Skeletal muscle satellite cell (primary cell): ENCODE measurements around the gene CATSPERZ.
A peak's percentile ranks its signal among the peaks of the same experiment; 100 is the strongest.
"Not testable (repeated sequence)": the region's sequence is repeated elsewhere in the genome, so short reads cannot be mapped to it uniquely, and the experiment has no call there.

ENCODE experiments used
- H3K27me3 ChIP-seq: 2 replicates; pipeline ENCODE4 v1.7.0; 2013; ENCODE audit warnings: low read length; ENCODE audit not compliant: control insufficient read depth, insufficient read depth
- H3K36me3 ChIP-seq: 2 replicates; pipeline ENCODE4 v1.7.0; 2013; ENCODE audit warnings: mild to moderate bottlenecking, control low read depth, low read length; ENCODE audit not compliant: insufficient read depth
- H3K4me1 ChIP-seq: 2 replicates; pipeline ENCODE4 v1.7.0; 2013; ENCODE audit warnings: low read length; ENCODE audit not compliant: control insufficient read depth, insufficient read depth
- H3K4me2 ChIP-seq: 2 replicates; pipeline ENCODE4 v1.7.0; 2013; ENCODE audit warnings: mild to moderate bottlenecking, low read length
- H3K4me3 ChIP-seq: 2 replicates; pipeline ENCODE4 v1.7.0; 2013; ENCODE audit warnings: low read length
- H3K9ac ChIP-seq: 2 replicates; pipeline ENCODE4 v1.7.0; 2013; ENCODE audit warnings: mild to moderate bottlenecking, low read depth, low read length, moderate library complexity
- H3K9me3 ChIP-seq: replicated peaks from 2 replicates; pipeline ENCODE4 v1.7.0; 2013; ENCODE audit warnings: mild to moderate bottlenecking, control low read depth, low read length

CATSPERZ gene

DNA sequence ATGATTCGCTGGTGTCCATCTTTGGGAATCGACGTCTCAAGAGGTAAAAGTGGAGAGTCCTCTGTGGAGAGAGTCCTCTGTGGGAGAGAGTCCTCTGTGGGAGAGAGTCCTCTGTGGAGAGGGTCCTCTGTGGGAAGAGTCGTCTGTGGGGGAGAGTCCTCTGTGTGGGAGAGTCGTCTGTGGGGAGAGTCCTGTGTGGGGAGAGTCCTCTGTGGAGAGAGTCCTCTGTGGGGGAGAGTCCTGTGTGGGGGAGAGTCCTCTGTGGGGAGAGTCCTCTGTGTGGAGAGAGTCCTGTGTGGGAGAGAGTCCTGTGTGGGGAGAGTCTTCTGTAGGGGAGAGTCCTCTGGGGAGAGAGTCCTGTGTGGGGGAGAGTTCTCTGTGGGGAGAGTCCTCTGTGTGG, 20.9 kb downstream of the CATSPERZ start:
- no peak overlapping the region for H3K4me2 ChIP-seq
- H3K27me3 ChIP-seq = no peaks in the 10 kb centered on the region
- peaks cover 11% of the 10 kb centered on the region for H3K4me1 ChIP-seq
- H3K36me3 ChIP-seq = peaks cover 25% of the 10 kb centered on the region
- no peak overlapping the region for H3K4me3 ChIP-seq
- no peak overlapping the region for H3K9ac ChIP-seq
- no peaks in the 10 kb centered on the region for H3K9me3 ChIP-seq

DNA sequence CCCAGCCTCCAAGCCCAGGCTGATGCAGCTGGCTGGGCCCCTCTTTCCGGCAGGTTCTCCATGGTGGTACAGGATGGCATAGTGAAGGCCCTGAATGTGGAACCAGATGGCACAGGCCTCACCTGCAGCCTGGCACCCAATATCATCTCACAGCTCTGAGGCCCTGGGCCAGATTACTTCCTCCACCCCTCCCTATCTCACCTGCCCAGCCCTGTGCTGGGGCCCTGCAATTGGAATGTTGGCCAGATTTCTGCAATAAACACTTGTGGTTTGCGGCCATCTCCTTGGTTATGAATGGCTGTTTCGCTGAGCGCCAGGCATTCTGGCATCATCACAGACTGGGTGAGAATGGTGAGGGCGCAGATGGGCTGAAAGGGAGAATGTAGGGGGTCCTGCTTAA, 21.4 kb downstream of the CATSPERZ start:
- no peak overlapping the region for H3K9ac ChIP-seq
- peaks cover 24% of the 10 kb centered on the region for H3K36me3 ChIP-seq
- H3K4me2 ChIP-seq = no peak overlapping the region
- H3K4me1 ChIP-seq = peaks cover 11% of the 10 kb centered on the region
- no peaks in the 10 kb centered on the region for H3K27me3 ChIP-seq
- H3K4me3 ChIP-seq = no peak overlapping the region
- no peaks in the 10 kb centered on the region for H3K9me3 ChIP-seq

DNA sequence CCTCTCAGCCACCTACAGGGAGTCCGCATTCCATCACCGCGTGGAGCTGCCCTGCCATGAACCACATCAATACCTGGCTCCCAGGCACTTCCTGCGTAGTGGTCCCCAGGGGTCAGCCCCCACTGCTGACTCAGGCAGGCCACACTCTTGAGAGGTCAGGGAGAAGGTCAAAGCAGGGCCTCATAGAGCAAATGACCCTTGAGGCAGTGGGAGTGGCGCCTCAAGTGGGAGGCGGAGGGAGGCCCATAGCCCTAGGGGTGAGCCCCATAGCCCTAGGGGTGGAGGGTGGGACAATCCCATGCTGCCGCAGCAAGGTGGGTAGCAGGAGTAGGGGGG, 22.7 kb downstream of the CATSPERZ start:
- peaks cover 23% of the 10 kb centered on the region for H3K36me3 ChIP-seq
- peaks cover 3% of the 10 kb centered on the region for H3K27me3 ChIP-seq
- no peaks in the 10 kb centered on the region for H3K9me3 ChIP-seq
- H3K9ac ChIP-seq = no peak overlapping the region
- no peak overlapping the region for H3K4me2 ChIP-seq
- no peak overlapping the region for H3K4me3 ChIP-seq
- peaks cover 11% of the 10 kb centered on the region for H3K4me1 ChIP-seq

DNA sequence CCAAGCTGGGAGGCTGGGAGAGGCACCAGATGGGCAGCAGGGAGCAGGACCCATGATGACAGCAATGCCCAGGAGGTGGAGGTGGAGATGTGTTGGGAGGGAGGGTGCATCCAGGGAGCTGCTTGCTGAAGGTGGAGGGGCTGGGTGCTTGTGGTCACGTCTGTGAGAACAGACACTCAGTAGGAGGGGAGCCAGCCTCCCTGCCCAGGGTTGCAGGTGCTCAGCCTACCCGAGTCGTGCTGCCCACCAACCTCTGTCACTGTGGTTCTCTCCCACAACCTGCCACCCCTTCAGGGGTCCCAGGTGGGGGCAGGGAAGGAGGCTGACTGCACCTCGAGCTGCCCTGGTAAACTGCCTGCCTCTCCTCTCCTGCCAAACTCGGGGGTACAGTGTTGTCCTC, 23.2 kb downstream of the CATSPERZ start:
- H3K4me1 ChIP-seq = peaks cover 11% of the 10 kb centered on the region
- no peak overlapping the region for H3K4me2 ChIP-seq
- peaks cover 3% of the 10 kb centered on the region for H3K27me3 ChIP-seq
- no peak overlapping the region for H3K9ac ChIP-seq
- peaks cover 23% of the 10 kb centered on the region for H3K36me3 ChIP-seq
- H3K4me3 ChIP-seq = no peak overlapping the region
- H3K9me3 ChIP-seq = no peaks in the 10 kb centered on the region

DNA sequence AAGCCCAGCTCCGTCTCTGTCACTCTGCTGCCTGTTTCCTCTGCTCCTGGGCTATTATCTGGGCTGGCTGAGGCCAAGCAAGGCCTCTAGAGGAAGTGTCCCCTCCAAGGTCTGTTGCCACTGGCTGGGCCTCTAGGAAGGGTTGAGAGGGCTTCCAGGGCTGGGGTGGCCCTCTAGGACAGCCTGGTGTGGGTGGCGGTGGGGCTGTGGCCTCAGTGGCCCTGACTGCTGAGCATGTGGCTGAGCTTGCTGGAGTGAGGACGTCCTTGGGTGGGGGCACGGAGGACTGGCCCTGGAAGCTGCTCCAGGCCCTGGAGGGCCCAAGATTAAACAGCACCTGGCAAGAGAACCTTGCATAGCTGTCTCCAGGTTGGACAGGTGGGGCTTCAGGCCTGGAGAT, 23.8 kb downstream of the CATSPERZ start:
- not testable (repeated sequence) for H3K4me2 ChIP-seq, H3K9ac ChIP-seq, H3K9me3 ChIP-seq, H3K4me3 ChIP-seq, H3K27me3 ChIP-seq, H3K4me1 ChIP-seq
- peaks cover 23% of the 10 kb centered on the region for H3K36me3 ChIP-seq

DNA sequence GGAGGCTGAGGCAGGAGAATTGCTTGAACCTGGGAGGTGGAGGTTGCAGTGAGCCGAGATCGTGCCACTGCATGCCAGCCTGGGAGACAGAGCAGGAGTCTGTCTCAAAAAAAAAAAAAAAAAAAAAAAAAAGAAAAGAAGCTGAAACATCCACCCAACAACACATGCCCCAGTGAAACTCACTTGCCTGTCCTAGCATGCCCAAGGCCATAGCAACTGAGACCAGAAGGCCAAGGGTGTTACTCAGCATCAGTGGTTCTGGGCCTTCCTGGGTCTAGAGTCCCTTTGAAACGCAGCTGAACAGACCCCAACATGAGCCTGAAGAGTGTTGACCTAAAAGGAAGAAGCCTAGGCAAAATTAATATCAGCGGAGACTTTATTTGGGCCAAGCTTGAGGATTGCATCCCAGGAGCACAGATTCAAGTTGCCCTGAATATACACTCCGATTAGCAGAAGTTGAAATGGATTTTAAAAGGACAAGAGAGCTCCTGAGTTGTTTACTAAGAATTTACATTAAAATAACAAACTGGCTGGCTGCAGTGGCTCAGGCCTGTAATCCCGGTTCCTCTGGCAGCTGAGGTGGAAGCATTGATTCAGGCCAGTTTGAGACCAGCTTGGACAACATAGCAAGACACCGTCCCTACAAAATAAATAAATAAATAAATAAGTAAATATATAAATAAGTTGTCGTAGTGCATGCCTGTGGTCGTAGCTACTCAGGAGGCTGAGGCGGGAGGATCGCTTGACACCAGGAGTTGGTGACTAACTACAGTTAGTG, 24.7 kb downstream of the CATSPERZ start:
- no peak overlapping the region for H3K9ac ChIP-seq
- H3K27me3 ChIP-seq = peaks cover 8% of the 10 kb centered on the region
- H3K9me3 ChIP-seq = no peaks in the 10 kb centered on the region
- no peak overlapping the region for H3K4me2 ChIP-seq
- H3K4me1 ChIP-seq = no peaks in the 10 kb centered on the region
- no peak overlapping the region for H3K4me3 ChIP-seq
- peaks cover 23% of the 10 kb centered on the region for H3K36me3 ChIP-seq

DNA sequence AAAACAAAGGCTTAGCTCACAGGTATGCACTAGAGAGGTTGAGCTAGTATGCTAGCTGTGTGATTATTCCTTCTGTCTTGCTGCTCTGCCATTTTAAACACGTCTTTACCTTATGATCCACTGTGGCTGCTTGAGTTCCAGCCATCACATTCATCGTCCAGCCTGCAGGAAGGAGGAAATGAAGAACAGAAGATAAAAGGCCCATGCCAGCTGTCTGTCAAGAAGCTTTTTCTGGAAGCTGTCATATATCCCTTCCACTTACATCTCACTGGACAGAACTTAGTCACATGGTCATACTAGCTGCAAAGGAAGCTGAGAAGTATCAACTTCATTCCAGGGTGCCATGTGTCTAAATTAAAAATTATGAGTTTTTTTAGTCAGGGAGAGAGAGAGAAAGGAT, 27.2 kb downstream of the CATSPERZ start:
- no peak overlapping the region for H3K4me3 ChIP-seq
- H3K27me3 ChIP-seq = peaks cover 8% of the 10 kb centered on the region
- H3K9me3 ChIP-seq = no peaks in the 10 kb centered on the region
- H3K4me2 ChIP-seq = no peak overlapping the region
- no peak overlapping the region for H3K9ac ChIP-seq
- peaks cover 10% of the 10 kb centered on the region for H3K4me1 ChIP-seq
- H3K36me3 ChIP-seq = peaks cover 5% of the 10 kb centered on the region

DNA sequence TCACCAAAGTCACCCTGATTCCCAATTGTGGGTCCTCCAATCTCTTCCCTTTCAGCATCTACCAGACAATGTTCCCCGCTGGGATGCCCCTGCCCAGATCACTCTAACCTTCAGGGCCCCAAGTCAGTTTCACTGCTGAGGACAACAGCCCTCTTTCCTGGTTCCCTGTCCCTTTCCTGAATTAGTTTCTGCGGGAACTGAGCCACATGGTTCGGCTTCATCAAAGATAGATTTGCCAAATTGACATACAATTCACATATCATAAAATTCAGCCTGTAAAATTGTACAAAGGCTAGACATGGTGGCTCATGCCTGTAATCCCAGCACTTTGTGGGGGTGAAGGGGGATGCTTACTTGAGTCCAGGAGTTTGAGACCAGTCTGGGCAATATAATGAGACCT, 27.8 kb downstream of the CATSPERZ start:
- H3K4me3 ChIP-seq = no peak overlapping the region
- H3K9ac ChIP-seq = no peak overlapping the region
- H3K36me3 ChIP-seq = no peaks in the 10 kb centered on the region
- peaks cover 8% of the 10 kb centered on the region for H3K27me3 ChIP-seq
- no peak overlapping the region for H3K4me2 ChIP-seq
- no peaks in the 10 kb centered on the region for H3K9me3 ChIP-seq
- peaks cover 12% of the 10 kb centered on the region for H3K4me1 ChIP-seq

DNA sequence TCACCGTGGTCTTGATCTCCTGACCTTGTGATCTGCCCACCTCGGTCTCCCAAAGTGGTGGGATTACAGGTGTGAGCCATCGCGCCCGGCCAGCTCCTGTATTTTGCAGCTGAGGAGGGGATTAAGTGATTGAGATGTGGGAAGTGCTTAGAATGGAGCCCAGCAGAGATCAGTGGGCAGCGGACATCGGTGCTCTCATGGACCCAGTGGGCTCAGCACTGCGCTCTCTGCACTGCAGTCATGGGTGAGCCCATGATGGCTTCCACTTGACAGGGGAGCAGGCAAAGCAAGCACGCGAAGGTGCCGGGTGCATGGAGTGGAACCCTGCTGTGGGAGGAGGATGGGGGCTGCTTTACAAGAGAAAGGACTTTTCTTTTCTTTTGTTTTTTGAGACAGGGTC, 30.7 kb downstream of the CATSPERZ start:
- no peak overlapping the region for H3K4me3 ChIP-seq
- no peak overlapping the region for H3K4me2 ChIP-seq
- peaks cover 8% of the 10 kb centered on the region for H3K27me3 ChIP-seq
- no peaks in the 10 kb centered on the region for H3K36me3 ChIP-seq
- no peak overlapping the region for H3K9ac ChIP-seq
- H3K9me3 ChIP-seq = no peaks in the 10 kb centered on the region
- peaks cover 23% of the 10 kb centered on the region for H3K4me1 ChIP-seq

DNA sequence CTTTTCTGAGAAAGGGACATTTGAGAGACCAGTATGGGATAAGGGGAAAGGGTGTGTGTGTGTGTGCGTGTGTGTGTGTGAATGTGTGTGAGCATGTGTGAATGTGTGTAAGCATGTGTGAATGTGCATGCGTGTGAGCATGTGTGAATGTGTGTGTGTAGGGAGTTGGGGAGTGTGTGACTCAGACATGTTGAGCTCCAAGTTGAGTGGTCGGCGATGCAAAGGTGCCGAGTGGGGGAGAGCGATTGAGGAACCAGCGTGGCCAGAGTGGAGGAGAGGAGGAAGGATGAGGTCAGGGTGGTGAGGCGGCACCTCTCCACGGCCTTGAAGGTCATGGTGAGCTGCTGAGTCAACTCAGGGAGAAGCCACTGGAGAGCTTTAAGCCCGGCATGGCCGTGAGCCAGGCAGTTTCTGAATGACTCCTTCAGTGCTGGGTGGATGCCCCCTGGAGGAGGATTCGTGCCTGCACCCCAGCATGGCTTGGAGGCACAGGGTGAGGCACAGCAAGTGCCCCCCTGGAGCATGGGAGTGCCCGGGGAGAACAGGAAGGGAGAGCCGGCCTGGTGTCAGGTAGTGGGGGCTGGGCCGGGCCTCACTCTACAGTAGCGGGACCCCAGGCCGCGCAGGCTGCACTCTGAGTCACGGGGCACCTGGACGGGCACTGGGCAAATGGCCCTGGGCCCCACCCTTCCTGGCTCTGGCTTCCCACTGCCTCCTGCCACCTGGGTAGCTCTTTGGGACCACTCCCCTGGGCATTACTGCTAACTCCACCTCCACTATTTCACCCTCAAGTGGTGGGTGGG, 31.6 kb downstream of the CATSPERZ start:
- peaks cover 23% of the 10 kb centered on the region for H3K4me1 ChIP-seq
- peaks cover 8% of the 10 kb centered on the region for H3K27me3 ChIP-seq
- no peak overlapping the region for H3K9ac ChIP-seq
- H3K36me3 ChIP-seq = no peaks in the 10 kb centered on the region
- peak overlapping the region; percentile 20 for H3K4me2 ChIP-seq
- no peak overlapping the region for H3K4me3 ChIP-seq
- no peaks in the 10 kb centered on the region for H3K9me3 ChIP-seq

DNA sequence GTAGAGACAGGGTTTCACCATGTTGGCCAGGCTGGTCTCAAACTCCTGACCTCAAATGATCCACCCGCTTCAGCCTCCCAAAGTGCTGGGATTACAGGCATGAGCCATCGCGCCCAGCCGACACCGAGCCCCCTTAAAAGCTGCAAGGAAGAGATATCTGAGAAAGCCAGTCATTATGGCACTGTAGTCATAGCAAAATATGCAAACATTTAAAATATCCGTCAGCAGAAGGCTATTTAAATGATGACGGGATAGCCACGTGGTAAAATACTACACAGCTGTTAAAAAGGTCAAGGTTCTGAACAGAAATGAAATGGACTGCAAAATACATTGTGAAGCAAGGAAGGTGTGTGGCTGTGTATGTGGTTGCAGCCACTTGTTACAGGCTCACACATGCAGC, 33.4 kb downstream of the CATSPERZ start:
- Histone ChIP-seq H3K4me1 (peaks cover 23% of the 10 kb centered on the region), H3K4me2 (no peak overlapping the region), H3K9ac (no peak overlapping the region), H3K9me3 (no peaks in the 10 kb centered on the region), H3K36me3 (no peaks in the 10 kb centered on the region), H3K27me3 (peaks cover 5% of the 10 kb centered on the region), H3K4me3 (no peak overlapping the region)
